ENCODE measurements around the gene NAGK. TPM values are rescaled to one million over a fixed set of nuclear protein-coding genes. Genes with fewer than 3 reads are reported as not detected.

NAGK gene
- total RNA-seq, 2 experiments from 2014 or later: 97.8 to 211 TPM

- H3K9me3 ChIP-seq (ENCODE audit: low read length): no peaks in the 10 kb centered on the region
- peaks cover 30% of the 10 kb centered on the region for H3K4me1 ChIP-seq (ENCODE audit: insufficient read depth, low read length, poor library complexity, severe bottlenecking)
- intact Hi-C loops (cut with micrococcal nuclease; ENCODE audit: unreplicated experiment): loop anchor here (10.0 kb wide), 1 partner anchor 935 kb away; no protein-coding TSS in a partner anchor
- no peak overlapping the region for H3K27ac ChIP-seq (ENCODE audit: low read depth, low read length, poor library complexity, severe bottlenecking)
- peaks cover 10% of the 10 kb centered on the region; the same call in 1 of the 2 replicates for H3K79me2 ChIP-seq (ENCODE audit: insufficient read depth, low read depth, low read length)
- no peak overlapping the region for H2AFZ ChIP-seq (ENCODE audit: low read length)
- DNase-seq (ENCODE audit: low spot score): no peak
- TF ChIP-seq, protein P1, sequence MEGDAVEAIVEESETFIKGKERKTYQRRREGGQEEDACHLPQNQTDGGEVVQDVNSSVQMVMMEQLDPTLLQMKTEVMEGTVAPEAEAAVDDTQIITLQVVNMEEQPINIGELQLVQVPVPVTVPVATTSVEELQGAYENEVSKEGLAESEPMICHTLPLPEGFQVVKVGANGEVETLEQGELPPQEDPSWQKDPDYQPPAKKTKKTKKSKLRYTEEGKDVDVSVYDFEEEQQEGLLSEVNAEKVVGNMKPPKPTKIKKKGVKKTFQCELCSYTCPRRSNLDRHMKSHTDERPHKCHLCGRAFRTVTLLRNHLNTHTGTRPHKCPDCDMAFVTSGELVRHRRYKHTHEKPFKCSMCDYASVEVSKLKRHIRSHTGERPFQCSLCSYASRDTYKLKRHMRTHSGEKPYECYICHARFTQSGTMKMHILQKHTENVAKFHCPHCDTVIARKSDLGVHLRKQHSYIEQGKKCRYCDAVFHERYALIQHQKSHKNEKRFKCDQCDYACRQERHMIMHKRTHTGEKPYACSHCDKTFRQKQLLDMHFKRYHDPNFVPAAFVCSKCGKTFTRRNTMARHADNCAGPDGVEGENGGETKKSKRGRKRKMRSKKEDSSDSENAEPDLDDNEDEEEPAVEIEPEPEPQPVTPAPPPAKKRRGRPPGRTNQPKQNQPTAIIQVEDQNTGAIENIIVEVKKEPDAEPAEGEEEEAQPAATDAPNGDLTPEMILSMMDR (conservative IDR thresholded peaks at IDR 0.05; ENCODE audit: low read length): no peak
- no peak for TF ChIP-seq EZH2phosphoT487 (IDR thresholded peaks at IDR 0.05; ENCODE audit: borderline replicate concordance, low read depth, low read length)
- ChIA-PET CTCF (ENCODE audit: unreplicated experiment) (interaction anchor here (1.5 kb wide), 1 partner anchor 11 kb away, joined by 4 read pairs; no protein-coding TSS in a partner anchor), POLR2A (interaction anchor here (1.4 kb wide), 1 partner anchor 9 kb away, joined by 4 read pairs; no protein-coding TSS in a partner anchor)
- BruUV-seq (replicated peaks): no TSS peak
- H3K4me2 ChIP-seq (ENCODE audit: low read length): no peak overlapping the region
- no peaks in the 10 kb centered on the region for H3K9me2 ChIP-seq (ENCODE audit: insufficient read depth, low read length)
- H3K4me3 ChIP-seq (ENCODE audit: low read depth, low read length, poor library complexity, severe bottlenecking): no peak overlapping the region
- no peaks in the 10 kb centered on the region for H3K36me3 ChIP-seq (ENCODE audit: insufficient read depth, low read length)
- H4K20me1 ChIP-seq (ENCODE audit: insufficient read depth, low read length): no peaks in the 10 kb centered on the region
Observed at GRCh38 chr2:71060211-71060610, 8.2 kb upstream of the NAGK start.

GRCh38 chr2:71060871-71061270, 7.6 kb upstream of the NAGK start:
- POLR2A ChIA-PET: no interaction called here

More at GRCh38 chr2:71060871-71061270, 7.6 kb upstream of the NAGK start:
- BruUV-seq (replicated peaks): no TSS peak
- no peaks in the 10 kb centered on the region for H3K9me3 ChIP-seq (ENCODE audit: low read length)
- no peak overlapping the region for H3K4me3 ChIP-seq (ENCODE audit: low read depth, low read length, poor library complexity, severe bottlenecking)
- TF ChIP-seq, protein P1 (conservative IDR thresholded peaks at IDR 0.05; ENCODE audit: low read length): no peak
- TF ChIP-seq EZH2phosphoT487 (IDR thresholded peaks at IDR 0.05; ENCODE audit: borderline replicate concordance, low read depth, low read length): no peak
- no peak overlapping the region for H2AFZ ChIP-seq (ENCODE audit: low read length)
- peaks cover 36% of the 10 kb centered on the region for H3K4me1 ChIP-seq (ENCODE audit: insufficient read depth, low read length, poor library complexity, severe bottlenecking)
- no peak for DNase-seq (ENCODE audit: low spot score)
- peaks cover 10% of the 10 kb centered on the region; the same call in 1 of the 2 replicates for H3K79me2 ChIP-seq (ENCODE audit: insufficient read depth, low read depth, low read length)
- no peaks in the 10 kb centered on the region for H3K36me3 ChIP-seq (ENCODE audit: insufficient read depth, low read length)
- H3K4me2 ChIP-seq (ENCODE audit: low read length): no peak overlapping the region
- intact Hi-C loops (cut with micrococcal nuclease; ENCODE audit: unreplicated experiment): loop anchor here (10.0 kb wide), 1 partner anchor 936 kb away; no protein-coding TSS in a partner anchor
- H3K27ac ChIP-seq (ENCODE audit: low read depth, low read length, poor library complexity, severe bottlenecking): no peak overlapping the region
- CTCF ChIA-PET (ENCODE audit: unreplicated experiment): interaction anchor here (1.5 kb wide), 1 partner anchor 10 kb away, joined by 4 read pairs; no protein-coding TSS in a partner anchor
- H4K20me1 ChIP-seq (ENCODE audit: insufficient read depth, low read length): no peaks in the 10 kb centered on the region
- H3K9me2 ChIP-seq (ENCODE audit: insufficient read depth, low read length): no peaks in the 10 kb centered on the region

Data from OCI-LY7 (cell line).